Epithelial cell of proximal tubule (primary cell): ENCODE results near the gene FRS2. TPM values are rescaled to one million over a fixed set of nuclear protein-coding genes. Genes with fewer than 3 reads are reported as not detected.

ENCODE experiments used
- DNase-seq: peaks from one replicate; pipeline ENCODE4 v3.0.0-alpha.2; 2011; ENCODE audit warnings: low read depth
- H3K4me3 ChIP-seq: 2 replicates; pipeline ENCODE4 v1.5.1; 2011; ENCODE audit warnings: low read depth, mild to moderate bottlenecking, low read length
- CTCF ChIP-seq: conservative IDR thresholded peaks from 2 replicates; pipeline ENCODE4 v1.5.1; 2012; ENCODE audit warnings: low read depth, mild to moderate bottlenecking, low read length
- total RNA-seq: library from RNA; depleted of rRNA; stranded (reverse); fragments of >200 nt; gene quantifications from 2 replicates; pipeline ENCODE4 v1.2.3, GENCODE V29; 2015

FRS2 gene
- total RNA-seq, 1 donor from 2014 or later, result 28.9 TPM

- H3K4me3 ChIP-seq, result no peak overlapping the region
- TF ChIP-seq CTCF, result no peak
- DNase-seq, result no peak
These were observed 54.1 kb downstream of the FRS2 start for GRCh38 chr12:69524331-69524630.

GRCh38 chr12:69524755-69525469 is 54.7 kb downstream of the FRS2 start:
- no peak overlapping the region for H3K4me3 ChIP-seq
- no peak for TF ChIP-seq CTCF
- DNase-seq, result no peak

GRCh38 chr12:69527506-69528272 is 57.5 kb downstream of the FRS2 start:
- TF ChIP-seq CTCF, result no peak
- DNase-seq, result peak; percentile 53
- no peak overlapping the region for H3K4me3 ChIP-seq

GRCh38 chr12:69529021-69529420 is 58.8 kb downstream of the FRS2 start:
- no peak for DNase-seq
- no peak for TF ChIP-seq CTCF
- H3K4me3 ChIP-seq, result no peak overlapping the region

GRCh38 chr12:69533844-69534243 is 63.7 kb downstream of the FRS2 start:
- no peak for TF ChIP-seq CTCF
- H3K4me3 ChIP-seq, result no peak overlapping the region
- DNase-seq, result no peak

- TF ChIP-seq CTCF, result no peak
- DNase-seq, result peak; percentile 99
- H3K4me3 ChIP-seq, result peak overlapping the region; percentile 21
These were observed 64.2 kb downstream of the FRS2 start for GRCh38 chr12:69534389-69534822.
